ENCODE measurements around the gene MTFP1.
A peak's percentile ranks its signal among the peaks of the same experiment; 100 is the strongest.
"Not testable (repeated sequence)": the region's sequence is repeated elsewhere in the genome, so short reads cannot be mapped to it uniquely, and the experiment has no call there.

MTFP1 gene

DNA sequence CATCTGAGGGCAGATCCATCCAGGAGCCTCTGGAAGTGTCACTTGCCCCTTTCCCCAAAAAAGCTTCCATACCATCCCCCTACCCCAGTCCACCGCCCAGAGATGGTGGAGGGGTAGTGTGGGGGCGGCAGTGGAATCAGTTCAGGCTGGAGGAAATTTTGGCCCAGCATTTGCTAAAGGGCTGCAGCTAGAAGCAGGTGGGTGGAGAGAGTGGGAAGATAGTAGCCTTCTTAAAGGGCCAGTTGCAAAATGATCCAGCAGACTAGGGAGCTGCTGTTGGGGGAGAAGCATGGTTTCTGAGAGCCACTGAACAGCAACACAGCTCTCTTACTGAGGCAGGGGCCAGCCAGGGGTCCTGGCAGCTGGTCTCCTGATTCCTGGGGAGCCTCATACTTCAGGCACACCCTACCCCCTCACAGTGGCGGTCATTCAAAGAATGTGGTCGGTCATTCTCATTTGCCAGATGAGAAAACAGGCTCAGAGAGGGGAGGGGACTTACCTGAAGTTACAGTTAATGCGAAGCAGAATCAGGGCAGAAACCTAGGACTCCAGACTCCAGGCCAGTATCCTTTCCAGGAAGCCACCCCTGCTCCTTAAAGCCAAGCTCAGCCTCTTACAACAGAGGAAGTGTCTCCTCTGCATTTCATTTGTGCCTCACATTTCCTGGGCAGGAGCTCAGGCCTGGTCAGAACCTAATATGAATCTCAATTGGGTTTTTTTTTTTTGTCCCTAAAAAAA is 23.4 kb upstream of the MTFP1 start:
- no peak for DNase-seq

DNA sequence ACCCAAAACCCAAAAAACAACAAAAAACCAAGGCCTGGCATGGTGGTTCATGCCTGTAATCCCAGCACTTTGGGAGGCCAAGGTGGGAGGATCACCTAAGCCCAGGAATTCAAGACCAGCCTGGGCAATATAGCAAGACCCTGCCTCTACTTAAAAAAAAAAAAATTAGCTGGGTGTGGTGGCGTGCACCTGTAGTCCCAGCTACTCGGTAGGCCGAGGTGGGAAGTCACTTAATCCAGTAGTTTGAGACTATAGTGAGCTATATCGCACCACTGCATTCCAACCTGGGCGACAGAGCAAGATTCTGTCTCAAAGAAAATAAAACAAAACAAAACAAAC is 22.8 kb upstream of the MTFP1 start:
- not testable (repeated sequence) for DNase-seq

DNA sequence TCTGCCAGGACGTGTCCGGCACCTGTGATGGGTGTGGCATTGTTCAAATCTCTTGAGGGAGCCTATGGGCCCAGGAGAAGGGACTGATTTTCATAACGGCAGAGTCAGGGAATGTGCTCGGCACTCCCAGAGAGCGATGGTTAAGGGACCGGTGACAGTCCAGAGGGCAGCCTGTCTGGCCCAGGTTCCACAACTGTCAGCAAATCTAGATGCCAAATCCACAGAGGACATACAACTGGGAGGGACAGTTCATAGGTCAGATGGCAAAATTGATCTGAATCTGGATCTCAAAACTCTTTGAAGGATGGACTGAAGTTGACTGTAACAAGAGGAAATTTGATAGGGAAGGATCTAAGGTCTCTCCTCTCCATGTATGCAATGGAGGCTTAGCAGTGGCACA is 21.3 kb upstream of the MTFP1 start:
- no peak for DNase-seq

DNA sequence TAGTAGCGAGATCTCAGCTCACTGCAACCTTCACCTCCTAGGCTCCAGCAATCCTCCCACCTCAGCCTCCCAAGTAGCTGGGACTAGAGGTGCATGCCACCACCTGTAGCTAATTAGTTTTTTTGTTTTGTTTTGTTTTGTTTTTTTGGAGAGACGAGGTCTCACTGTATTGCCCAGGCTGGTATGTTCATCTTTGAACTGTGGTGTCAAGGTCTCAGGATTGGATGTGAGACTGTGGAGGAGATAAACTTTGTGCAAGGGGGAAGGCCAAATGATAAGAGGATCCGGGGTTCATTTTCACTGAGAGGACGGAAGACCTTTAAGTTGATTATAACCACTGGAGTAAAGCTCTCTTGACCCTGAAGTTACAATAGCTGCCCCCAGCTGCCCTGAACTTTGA is 19.8 kb upstream of the MTFP1 start:
- no peak for DNase-seq

DNA sequence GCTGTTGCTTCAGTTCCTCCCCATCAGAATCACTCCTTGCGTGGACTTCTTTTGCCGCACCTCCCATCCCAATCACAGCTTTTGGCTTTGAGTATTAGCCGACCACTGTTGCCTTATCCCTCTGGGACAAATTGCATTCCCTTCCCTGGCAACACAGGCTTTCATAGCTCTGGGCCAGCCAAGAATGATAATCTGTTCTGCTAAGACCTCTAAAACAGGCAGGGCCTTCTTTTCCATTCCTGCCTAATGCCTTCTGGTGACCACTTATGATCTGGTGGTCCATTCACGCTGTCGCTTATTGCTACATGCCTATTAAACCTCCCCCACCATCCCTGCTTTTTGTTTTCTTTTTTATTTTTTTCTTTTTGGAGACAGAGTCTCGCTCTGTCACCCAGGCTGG is 19.2 kb upstream of the MTFP1 start:
- DNase-seq: no peak

DNA sequence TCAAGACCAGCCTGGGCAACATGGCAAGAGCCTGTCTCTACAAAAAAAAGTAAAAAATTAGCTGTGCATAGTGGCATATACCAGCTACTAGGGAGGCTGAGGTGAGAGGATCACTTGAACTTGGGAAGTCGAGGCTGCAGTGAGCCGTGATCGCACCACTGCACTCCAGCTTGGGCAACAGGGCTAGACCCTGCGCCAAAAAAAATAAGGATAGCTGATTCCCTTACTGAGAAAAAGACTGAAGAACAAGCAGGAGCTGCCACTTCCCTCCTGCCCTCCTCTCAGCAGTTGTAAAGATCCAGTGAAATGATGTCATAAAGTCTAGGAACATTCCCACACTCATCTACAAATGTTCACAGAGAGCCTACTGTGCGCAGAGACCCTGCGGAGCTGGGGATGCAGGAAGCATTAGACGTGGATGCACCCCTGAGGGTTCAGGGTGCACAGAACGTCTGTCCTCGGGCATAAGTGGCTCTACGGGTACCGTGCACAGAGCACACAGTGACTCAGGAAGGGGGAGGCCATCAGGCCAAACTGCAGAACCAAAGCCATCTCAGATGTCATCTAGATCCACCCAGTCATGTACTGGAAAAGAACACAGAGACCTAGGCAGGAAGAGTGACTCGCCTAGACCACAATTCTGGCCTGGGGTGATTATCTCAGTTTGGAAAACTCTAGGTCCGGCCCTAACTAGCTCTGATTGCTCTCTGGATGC is 17.0 kb upstream of the MTFP1 start:
- DNase-seq: no peak

DNA sequence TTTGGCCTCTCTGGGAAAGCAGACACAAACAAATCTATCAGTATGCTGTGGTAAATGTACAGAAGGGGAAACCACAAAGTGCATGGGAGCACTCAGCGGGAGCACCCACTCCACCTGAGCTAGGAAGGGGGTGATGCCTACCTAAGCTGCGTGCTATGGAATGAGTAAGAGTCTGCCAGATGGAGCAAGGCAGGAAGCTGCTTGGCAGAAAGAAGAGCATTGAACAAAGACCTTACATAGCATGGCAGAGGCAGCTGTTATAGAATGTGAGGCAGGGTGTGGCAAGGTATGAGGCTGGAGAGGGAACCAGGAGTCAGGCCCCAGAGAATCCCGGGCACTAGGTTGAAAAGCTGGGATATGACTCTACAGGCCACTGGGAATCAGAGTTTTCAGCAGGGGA is 13.8 kb upstream of the MTFP1 start:
- DNase-seq: no peak

DNA sequence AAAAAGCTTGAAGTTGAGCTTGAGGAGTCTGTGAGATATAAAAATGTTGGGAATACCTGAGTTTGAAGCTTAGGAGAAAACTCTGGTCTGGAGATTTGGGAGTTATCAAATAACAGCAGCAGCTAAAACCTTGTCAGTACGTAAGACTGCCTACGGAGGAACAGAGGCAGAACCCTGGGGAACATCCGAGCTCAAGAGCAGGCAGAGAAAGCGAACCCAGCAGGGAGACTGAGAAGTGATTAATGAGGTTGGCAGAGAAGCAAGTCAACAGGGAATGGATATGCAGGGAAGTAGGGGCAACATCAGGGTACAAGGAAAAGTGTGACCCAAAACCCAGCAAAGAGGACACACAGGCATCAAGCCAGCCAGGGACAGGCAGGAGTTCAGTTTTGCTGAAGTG is 12.6 kb upstream of the MTFP1 start:
- DNase-seq: no peak

DNA sequence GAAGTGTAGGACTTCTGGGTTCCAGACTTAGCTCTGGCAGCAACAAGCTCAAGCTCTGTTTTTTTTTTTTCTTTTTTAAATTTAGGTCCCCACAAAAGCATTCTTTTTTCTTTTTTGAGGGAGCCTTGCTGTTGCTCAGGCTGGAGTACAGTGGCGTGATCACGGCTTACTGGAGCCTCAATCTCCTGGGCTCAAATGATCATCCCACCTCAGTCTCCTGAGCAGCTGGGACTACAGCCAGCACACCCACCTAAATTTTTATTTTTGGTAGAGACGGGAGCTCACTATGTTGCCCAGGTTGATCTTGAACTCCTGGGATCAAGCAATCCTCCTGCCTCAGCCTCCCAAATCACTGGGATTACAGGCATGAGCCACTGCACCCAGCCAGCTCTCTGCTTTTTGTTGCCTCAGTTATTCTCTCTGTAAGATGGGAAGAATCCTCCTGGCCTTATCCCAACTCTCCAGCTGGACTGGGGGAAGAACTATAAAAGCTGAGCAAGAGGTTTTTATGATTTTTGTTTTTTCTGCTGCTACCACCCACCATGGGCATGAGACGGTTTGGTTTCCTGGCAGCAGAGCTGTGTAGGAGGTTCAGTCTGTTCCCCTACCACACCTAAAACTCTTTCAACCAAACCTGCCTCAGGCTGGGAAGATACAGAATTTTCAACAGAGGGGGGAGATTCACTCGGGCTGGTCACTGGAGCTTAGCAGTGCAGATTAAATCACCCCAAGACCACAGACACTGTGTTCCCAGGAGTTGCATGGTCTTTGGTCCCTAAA is 11.6 kb upstream of the MTFP1 start:
- DNase-seq: no peak

DNA sequence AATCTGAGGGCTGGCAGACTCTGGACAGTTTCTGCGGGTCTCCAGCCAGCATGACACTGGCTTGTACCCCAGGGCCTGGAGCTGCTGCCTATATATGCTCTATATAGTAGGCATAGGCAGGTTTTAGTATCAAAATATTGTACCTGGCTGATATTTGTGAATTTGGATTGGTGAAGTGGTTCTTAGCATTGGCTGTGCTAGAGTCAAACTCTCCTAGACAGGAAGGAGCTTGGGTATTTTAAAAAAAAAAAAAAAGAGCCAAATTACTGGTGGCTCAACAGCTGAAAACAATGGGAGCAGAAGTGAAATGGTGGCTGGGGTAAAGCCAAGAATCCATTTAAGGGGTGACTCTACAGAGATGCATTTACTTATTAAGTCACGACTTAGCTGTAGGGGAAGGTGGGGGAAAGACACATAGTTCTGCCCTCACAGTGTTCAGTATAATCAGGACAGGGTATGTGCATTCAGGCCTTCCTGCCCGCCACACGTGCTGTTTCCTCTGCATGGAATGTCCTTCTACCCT is 11.0 kb upstream of the MTFP1 start:
- no peak for DNase-seq

DNA sequence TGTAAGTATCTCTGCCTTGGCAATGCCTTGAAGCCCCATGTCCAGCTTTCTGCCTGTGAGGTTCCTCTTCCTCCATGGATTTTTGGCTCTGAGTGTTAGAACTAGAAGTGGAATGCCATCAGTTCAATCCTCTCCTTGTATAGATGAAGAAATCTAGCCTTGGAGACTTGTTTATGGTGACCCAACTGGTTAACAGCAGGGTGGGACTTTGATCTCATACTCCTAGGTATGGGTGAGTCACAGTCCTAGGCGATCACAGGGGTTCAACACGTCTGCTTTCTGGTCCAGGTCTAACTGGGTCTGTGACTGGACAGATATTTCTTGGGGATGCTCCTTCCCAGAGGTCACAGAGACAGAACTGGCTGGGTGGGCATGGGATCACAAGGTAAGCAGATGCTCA is 9.2 kb upstream of the MTFP1 start:
- DNase-seq: no peak

DNA sequence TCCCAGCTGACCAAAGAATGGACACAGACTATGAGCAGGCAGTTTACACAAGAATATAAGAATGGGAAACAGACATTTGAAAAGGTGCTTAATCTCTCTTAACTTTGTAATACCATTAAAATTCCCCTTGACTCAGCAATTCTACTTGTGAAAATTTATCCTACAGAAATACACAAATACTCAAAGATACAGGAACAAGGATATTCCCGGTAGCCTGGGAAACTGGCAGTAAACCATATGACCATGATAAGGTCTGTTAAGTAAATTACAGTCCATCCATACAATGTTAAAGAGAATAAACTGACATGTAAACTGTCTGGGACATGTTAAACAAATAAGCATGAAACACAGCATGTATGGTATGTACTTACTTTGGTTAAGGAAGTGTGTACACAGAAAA is 8.7 kb upstream of the MTFP1 start:
- no peak for DNase-seq

DNA sequence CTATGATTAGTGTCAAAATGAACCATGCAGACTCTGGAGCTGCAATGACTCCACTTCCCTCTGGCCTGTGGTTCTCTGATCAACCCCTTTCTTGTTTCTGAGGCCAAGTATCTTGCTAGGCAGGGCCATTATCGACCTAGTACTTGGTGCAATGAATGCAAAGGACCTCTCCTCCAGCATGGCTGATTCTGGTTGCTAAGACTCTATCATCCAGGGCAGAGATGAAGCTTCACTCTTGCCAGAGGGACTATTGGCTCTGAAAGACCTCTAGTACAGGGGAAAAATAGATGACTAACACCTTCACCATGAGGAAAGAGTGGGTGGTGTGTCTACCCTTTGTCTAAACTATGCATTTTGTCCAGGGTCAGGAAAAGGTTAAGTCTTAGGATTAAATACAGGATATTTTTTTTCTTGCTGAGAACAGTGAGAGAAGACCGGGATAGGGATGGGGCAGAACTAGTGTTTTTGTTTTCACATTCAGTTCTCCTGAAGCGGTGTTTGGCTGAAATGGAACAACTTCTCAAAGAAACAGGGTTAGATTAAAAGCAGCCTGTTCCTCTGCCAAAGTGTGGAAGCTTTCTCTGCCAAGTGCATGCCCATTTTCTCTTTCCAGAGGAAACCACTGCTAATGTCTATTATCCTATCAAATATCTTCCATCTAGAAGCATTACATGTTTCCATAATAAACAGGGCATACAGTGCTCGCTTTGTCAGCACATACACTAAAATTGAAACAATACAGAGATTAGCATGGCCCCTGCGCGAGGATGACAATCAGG is 5.0 kb upstream of the MTFP1 start:
- no peak for DNase-seq

DNA sequence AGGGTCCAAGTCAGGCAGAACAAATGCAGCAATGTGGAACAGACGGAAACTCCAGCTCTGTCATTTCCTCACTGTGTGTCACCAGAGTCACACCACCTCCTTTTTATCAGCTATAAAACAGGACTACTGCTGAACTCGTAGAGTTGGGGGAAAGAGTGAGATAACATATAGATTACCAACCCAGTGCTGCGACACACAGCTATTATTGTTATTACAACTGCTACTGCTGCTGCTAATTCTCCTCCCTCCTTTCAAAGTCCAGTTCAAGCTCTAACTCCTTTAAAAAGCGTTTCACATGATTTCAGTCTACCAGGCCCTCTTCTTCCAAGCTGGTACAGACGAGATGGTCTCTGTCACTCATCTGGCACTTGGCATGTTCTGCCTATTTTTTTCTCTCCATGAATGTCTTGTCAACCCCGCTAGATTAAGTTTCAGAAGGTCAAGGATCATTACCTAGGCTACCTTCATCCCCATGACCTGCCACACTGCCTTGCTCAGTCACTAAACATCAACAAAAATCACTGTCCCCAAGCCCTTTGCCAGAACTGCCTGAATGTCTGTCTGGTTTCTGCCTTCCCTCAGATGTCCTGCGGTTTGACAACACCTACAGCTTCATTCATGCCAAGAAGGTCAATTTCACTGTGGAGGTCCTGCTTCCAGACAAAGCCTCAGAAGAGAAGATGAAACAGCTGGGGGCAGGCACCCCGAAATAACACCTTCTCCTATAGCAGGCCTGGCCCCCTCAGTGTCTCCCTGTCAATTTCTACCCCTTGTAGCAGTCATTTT is 3.7 kb upstream of the MTFP1 start:
- no peak for DNase-seq

DNA sequence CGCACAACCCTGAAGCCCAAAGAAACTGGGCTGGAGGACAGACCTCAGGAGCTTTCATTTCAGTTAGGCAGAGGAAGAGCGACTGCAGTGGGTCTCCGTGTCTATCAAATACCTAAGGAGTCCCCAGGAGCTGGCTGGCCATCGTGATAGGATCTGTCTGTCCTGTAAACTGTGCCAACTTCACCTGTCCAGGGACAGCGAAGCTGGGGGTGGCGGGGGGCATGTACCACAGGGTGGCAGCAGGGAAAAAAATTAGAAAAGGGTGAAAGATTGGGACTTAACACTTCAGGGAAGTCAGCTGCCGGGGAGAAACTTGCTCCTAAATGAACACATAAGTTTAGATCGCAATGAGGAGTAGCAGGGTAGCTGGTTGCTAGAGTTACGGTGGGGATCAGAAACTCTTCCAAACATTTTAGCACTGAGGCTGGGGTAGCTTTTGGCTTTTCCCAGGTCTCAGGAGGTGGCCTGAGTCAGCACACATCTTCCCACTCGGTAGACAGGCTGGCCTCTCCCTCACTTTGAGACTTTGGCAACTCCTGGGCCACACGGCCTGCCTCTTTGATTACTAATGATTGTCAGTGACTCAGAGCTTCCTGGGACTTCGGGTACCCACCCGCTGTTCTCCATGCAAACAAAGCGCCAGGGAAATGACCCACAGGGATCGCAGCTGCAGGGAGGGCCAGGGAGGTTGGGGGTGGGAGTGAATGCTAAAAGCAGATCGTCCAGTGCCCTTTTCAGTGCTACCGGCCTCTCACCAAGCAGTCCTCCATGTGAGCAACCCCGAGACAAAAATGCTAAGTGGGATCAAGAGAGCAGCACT is 2.9 kb upstream of the MTFP1 start:
- peak in 1 of 2 donors; percentile 6 for DNase-seq

DNA sequence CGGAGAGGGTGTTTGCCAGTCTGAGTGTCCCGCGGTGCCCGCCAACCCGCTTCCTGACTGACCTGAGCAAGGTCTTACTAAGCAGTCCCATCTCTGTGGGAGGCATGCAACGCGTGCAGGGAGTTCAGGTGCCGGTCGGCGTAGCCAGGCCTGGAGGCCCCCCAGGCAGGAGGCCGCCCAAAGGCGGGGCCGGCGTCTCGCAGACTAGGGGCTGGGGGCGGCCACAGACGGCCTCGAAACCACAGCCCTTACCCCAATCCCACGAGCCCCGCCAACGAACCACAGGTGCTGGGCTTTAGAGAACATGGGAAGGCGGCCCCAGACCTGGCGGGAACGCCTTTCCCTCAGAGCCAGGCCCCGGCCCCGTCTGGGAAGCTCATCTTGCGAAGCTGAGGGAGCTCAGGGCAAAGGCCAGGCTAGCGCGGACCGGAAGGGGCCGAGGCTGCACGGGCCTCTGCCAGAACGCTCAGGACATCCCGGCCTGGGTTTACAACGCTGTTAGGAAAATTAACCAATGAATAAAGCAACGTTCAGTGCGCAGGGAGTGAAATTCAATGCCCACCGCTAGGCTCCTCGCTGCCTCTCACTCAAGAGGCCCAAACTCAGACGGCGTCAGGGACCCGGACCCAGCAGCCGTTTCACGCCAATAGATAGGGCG is 2.1 kb upstream of the MTFP1 start:
- DNase-seq: peak in 1 of 2 donors; percentile 10

DNA sequence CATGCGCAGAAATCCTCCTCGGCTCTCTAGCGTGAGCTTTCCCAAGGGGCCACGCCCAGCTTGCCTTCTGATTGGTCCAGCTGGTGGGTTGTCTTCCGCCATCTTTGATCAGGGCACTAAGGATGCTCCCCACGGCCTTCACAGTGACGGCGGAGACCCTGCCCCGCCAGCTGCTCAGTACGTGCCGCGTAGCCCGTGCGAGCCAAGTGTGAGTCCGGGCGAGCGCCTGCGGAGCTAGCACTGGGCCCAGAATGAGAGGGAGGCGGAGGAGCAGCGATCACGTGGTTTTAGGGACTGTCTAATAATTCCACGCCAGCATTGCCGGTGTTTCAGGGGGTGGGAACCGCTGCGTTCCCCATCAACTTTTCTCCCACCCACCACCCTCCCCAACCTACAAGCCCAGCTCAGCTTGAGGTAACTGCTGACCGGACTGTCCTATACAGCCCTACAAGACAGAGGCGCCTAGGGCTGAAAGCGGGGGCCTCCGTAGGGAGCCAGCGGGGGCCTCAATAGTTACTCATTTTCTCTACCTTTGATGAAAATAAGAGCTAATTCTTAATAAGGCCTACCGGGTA is 1.5 kb upstream of the MTFP1 start:
- DNase-seq: peak; percentile 99 to 100

DNA sequence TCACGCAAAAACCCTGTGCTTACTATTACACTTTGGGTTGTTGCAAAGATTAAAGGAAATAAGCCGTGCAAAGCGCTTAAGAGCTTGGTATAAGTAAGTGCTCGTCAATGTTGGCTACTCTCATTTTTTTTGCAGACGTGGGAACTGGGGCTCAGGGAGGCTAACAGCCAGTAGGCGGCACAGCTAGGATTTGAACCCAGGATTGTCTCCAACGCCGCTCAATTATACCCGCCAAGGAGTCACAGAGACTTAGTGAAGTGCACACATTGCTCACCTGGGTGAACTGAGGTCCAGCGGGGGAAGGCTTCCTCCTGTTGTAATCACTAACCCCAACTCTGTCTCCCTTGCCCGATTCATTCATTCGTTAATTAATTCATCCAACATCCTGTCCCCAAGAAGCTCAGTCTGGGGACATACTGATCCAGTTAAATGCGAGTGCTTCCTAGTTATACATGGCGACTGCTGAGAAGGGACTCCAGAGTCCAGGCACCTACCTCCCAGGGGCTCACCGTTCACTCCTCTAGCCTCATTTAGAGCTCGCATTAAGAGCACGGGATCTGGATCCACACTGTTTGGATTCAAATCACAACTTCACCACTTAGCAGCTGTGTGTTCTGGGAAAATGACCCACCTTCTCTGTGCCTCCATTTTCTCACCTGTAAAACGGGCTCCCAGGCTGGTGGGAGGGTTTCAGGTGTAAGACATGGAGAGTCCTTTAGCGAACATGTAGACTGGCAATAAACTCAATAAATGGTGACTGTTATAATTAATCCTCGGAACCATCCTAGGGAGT is 838 bp upstream of the MTFP1 start:
- DNase-seq: no peak

DNA sequence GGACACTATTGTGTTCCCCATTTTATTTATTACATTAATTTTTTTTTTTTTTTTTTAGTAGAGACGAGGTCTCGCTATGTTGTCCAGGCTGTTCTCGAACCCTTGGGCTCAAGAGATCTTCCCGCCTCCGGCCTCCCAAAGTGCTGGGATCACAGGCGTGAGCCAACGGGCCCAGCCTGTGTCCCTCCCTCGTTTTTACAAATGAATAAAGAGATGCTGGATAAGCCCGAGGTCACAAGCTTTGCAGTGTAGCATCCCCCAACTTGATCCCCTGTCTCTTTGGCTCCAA is 297 bp upstream of the MTFP1 start:
- DNase-seq: no peak

Measured in CD4-positive, alpha-beta T cell treated with Interferon alpha-2 for 1 hour (primary cell).